HepG2 (cell line): ENCODE results near the gene OSBPL3. TPM values are rescaled to one million over a fixed set of nuclear protein-coding genes. Genes with fewer than 3 reads are reported as not detected.

Experiments used
- ATAC-seq: fragments of 200-7000 bp; cut with Tn5 transposase; 3 replicates; pipeline ENCODE4 v1.9.1; 2020; ENCODE audit warnings: mild to moderate bottlenecking, moderate library complexity
- BruUV-seq: library from RNA; stranded (reverse); fragments of 400-500 nt; replicated peaks from 2 replicates; lab custom pipeline; 2021; lab: Mats Ljungman, UMichigan
- CTCF ChIA-PET: fragments of 300-600 bp; formaldehyde crosslinking; extraction: SDS; loops from one replicate; lab custom pipeline; 2021; ENCODE audit warnings: low total read pairs, inconsistent platforms, low intra/inter-chr PET ratio; lab: Yijun Ruan, JAX
- POLR2A ChIA-PET: fragments of 350-600 bp; sonication (Branson Sonifier 250); formaldehyde crosslinking; loops from one replicate; lab custom pipeline; 2020; ENCODE audit warnings: antibody characterized with exemption, inconsistent platforms; lab: Yijun Ruan, JAX
- DNase-seq: peaks from one replicate; pipeline ENCODE4 v3.0.0-alpha.2; 2015; ENCODE audit warnings: low spot score
- FAIRE-seq: peaks from 3 replicates; lab custom pipeline; 2011; peaks lifted over from hg19 to GRCh38; lab: Jason Lieb, UNC
- H2AFZ ChIP-seq: one replicate; pipeline ENCODE4 v1.6.1; 2011; ENCODE audit warnings: low read length, inconsistent platforms
- H3K27ac ChIP-seq: fragments of 300-600 bp; 3 replicates; pipeline ENCODE4 v1.8.0; 2011; ENCODE audit warnings: mixed run types, mild to moderate bottlenecking, mixed read lengths, low read length, inconsistent platforms; ENCODE audit not compliant: insufficient read depth; ENCODE audit errors: extremely low read length
- H3K27me3 ChIP-seq, 2 experiments: fragments of 200-600 bp in 1 of 2; 2 replicates in 1 of 2; 3 replicates in 1 of 2; pipeline versions ENCODE4 v1.6.0 to v1.8.0; 2011; ENCODE audit warnings: low read length in 2 of 2, mild to moderate bottlenecking in 2 of 2, moderate library complexity in 2 of 2, inconsistent platforms in 1 of 2; ENCODE audit not compliant: insufficient read depth in 2 of 2, control insufficient read depth in 1 of 2
- H3K36me3 ChIP-seq, 2 experiments: fragments of 200-600 bp in 1 of 2; replicated peaks in 1 of 2; 2 replicates in 1 of 2; 3 replicates in 1 of 2; pipeline versions ENCODE4 v1.5.1 to v1.8.0; 2011; ENCODE audit warnings: low read length in 2 of 2, inconsistent platforms in 1 of 2; ENCODE audit not compliant: insufficient read depth in 2 of 2, control insufficient read depth in 1 of 2
- H3K4me1 ChIP-seq: 2 replicates; pipeline ENCODE4 v1.5.1; 2012; ENCODE audit warnings: low read length, inconsistent platforms; ENCODE audit not compliant: insufficient read depth
- H3K4me2 ChIP-seq: 2 replicates; pipeline ENCODE4 v1.6.0; 2011; ENCODE audit warnings: low read depth, low read length, inconsistent platforms
- H3K4me3 ChIP-seq, 3 experiments: fragments of 200-600 bp in 1 of 3; sonication (generic), shearing (Covaris generic) in 1 of 3; replicated peaks in 1 of 3; 2 replicates each; pipeline ENCODE4 v1.5.1; 2011 to 2016; ENCODE audit warnings: low read length in 3 of 3, inconsistent platforms in 2 of 3, low read depth in 2 of 3, mild to moderate bottlenecking in 2 of 3, control low read depth in 1 of 3, mixed read lengths in 1 of 3; ENCODE audit not compliant: insufficient read depth in 1 of 3
- H3K79me2 ChIP-seq: one replicate; pipeline ENCODE4 v1.6.1; 2011; ENCODE audit warnings: low read length, inconsistent platforms; ENCODE audit not compliant: insufficient read depth
- H3K9ac ChIP-seq: 2 replicates; pipeline ENCODE4 v1.6.0; 2011; ENCODE audit warnings: mild to moderate bottlenecking, low read depth, low read length, inconsistent platforms; ENCODE audit not compliant: insufficient read depth
- H3K9me3 ChIP-seq: 2 replicates; pipeline ENCODE4 v1.5.1; 2012; ENCODE audit warnings: mild to moderate bottlenecking, low read length
- H4K20me1 ChIP-seq: 2 replicates; pipeline ENCODE4 v1.6.0; 2011; ENCODE audit warnings: inconsistent platforms, mild to moderate bottlenecking, low read length, moderate library complexity; ENCODE audit not compliant: insufficient read depth
- KLF15 ChIP-seq: sonication (generic); formaldehyde crosslinking; IDR thresholded peaks from 2 replicates; pipeline ENCODE4 v1.8.1; 2023; ENCODE audit warnings: borderline replicate concordance, mild to moderate bottlenecking, inconsistent platforms, missing genetic modification reagents, mixed read lengths
- WGBS: methylation state at CpG from one replicate; pipeline ENCODE4 v1.1.6; 2017; ENCODE audit warnings: low lambda C conversion rate; 5-methylcytosine and 5-hydroxymethylcytosine counted together
- in situ Hi-C: cut with HindIII; loops from 2 replicates; pipeline ENCODE4 v1.10.0; 2017; ENCODE audit warnings: low pct_unique_long_range_greater_than_20kb; ENCODE audit not compliant: extremely low pct_ligation_motif_present
- intact Hi-C: fragments of 100-400 bp; cut with micrococcal nuclease; formaldehyde crosslinking; loops from one replicate; pipeline ENCODE4 v1.10.0; 2022; ENCODE audit not compliant: unreplicated experiment
- polyA plus RNA-seq, 8 experiments: library from polyadenylated mRNA; depleted of rRNA in 3 of 8; stranded (reverse) in 7 of 8; unstranded in 1 of 8; fragments of >200 nt; fragmentation: Illumina TruSeq in 4 of 8; extraction: Trizol in 4 of 8; gene quantifications; 2 replicates each; pipeline versions ENCODE4 v1.2.1 to v1.2.3, GENCODE V29; 2011 to 2016; ENCODE audit warnings: low read depth in 4 of 8, missing spikeins in 1 of 8, mixed read lengths in 1 of 8; ENCODE audit not compliant: insufficient read depth in 1 of 8
- total RNA-seq, 5 experiments: library from RNA; depleted of rRNA; stranded (reverse); fragments of >200 nt; fragmentation: Illumina TruSeq; extraction: Trizol; gene quantifications; 2 replicates each; pipeline ENCODE4 v1.2.3, GENCODE V29; 2016; ENCODE audit warnings: low read depth in 1 of 5
- TF ChIP-seq, protein P1 (sequence below): sonication (generic); formaldehyde crosslinking; IDR thresholded peaks from 2 replicates; pipeline ENCODE4 v1.8.0; 2022; ENCODE audit warnings: mild to moderate bottlenecking, missing genetic modification reagents, borderline replicate concordance
- TF ChIP-seq, protein P2 (sequence below): sonication (generic); formaldehyde crosslinking; IDR thresholded peaks from 2 replicates; pipeline ENCODE4 v1.5.0; 2020; ENCODE audit warnings: mild to moderate bottlenecking, low read depth, missing genetic modification reagents, borderline replicate concordance
- TF ChIP-seq, protein P3 (sequence below): sonication (generic); formaldehyde crosslinking; IDR thresholded peaks from 2 replicates; pipeline ENCODE4 v1.4.0; 2020; ENCODE audit warnings: missing genetic modification reagents
- TF ChIP-seq, protein P4 (sequence below): sonication (generic); formaldehyde crosslinking; IDR thresholded peaks from 2 replicates; pipeline ENCODE4 v1.5.1; 2020; ENCODE audit warnings: mild to moderate bottlenecking, missing genetic modification reagents, moderate library complexity

OSBPL3 gene
- total and polyA plus RNA-seq, 2 of the 13 experiments (the other 11 are each of a cell fraction or from before 2014, with no cell fraction given), result 8.8 to 28.9 TPM

DNA sequence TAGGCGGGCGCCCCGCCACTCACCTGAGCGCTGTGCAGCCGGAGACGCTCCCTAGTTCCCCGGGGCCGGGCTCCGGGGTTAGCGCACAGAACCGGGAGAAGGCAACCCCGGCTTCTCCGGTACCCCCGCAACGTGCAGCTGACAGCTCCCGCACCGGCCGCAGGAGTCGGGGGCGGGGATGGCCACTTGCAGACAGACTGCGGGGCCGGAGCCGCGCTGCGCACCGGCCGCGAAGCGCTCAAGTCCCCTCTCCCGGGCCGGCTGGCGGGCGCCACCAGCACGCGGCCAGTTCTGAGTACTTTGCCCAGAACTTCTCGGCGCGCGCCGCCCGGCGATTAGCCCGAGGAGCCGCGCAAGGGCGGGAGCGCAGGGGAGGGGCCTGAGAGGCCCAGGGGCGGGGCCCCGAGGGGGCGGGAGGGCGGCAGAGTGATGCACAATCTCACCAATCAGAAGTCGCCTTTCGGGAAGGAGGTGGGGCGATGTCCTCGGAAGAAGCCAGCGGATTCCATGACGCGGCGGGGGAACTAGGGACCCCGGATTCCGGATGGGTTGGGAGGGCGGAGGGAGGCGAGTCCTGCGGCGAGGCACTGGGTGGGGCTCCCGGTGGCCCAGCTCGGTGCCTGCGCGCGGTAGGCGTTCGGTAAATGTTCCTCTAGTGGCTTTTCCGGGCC lies at the start of gene OSBPL3 (continued):
- TF ChIP-seq, protein P1, sequence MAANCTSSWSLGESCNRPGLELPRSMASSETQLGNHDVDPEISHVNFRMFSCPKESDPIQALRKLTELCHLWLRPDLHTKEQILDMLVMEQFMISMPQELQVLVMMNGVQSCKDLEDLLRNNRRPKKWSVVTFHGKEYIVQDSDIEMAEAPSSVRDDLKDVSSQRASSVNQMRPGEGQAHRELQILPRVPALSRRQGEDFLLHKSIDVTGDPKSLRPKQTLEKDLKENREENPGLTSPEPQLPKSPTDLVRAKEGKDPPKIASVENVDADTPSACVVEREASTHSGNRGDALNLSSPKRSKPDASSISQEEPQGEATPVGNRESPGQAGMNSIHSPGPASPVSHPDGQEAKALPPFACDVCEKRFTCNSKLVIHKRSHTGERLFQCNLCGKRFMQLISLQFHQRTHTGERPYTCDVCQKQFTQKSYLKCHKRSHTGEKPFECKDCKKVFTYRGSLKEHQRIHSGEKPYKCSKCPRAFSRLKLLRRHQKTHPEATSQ (CRISPR knock-in tag), result 0 out of 2 replicates have a peak, but pooled peaks have one; percentile 15
- TF ChIP-seq, protein P2, sequence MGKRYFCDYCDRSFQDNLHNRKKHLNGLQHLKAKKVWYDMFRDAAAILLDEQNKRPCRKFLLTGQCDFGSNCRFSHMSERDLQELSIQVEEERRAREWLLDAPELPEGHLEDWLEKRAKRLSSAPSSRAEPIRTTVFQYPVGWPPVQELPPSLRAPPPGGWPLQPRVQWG (CRISPR knock-in tag), result no peak
- TF ChIP-seq, protein P3, sequence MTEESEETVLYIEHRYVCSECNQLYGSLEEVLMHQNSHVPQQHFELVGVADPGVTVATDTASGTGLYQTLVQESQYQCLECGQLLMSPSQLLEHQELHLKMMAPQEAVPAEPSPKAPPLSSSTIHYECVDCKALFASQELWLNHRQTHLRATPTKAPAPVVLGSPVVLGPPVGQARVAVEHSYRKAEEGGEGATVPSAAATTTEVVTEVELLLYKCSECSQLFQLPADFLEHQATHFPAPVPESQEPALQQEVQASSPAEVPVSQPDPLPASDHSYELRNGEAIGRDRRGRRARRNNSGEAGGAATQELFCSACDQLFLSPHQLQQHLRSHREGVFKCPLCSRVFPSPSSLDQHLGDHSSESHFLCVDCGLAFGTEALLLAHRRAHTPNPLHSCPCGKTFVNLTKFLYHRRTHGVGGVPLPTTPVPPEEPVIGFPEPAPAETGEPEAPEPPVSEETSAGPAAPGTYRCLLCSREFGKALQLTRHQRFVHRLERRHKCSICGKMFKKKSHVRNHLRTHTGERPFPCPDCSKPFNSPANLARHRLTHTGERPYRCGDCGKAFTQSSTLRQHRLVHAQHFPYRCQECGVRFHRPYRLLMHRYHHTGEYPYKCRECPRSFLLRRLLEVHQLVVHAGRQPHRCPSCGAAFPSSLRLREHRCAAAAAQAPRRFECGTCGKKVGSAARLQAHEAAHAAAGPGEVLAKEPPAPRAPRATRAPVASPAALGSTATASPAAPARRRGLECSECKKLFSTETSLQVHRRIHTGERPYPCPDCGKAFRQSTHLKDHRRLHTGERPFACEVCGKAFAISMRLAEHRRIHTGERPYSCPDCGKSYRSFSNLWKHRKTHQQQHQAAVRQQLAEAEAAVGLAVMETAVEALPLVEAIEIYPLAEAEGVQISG (CRISPR knock-in tag), result peak; percentile 63

DNA sequence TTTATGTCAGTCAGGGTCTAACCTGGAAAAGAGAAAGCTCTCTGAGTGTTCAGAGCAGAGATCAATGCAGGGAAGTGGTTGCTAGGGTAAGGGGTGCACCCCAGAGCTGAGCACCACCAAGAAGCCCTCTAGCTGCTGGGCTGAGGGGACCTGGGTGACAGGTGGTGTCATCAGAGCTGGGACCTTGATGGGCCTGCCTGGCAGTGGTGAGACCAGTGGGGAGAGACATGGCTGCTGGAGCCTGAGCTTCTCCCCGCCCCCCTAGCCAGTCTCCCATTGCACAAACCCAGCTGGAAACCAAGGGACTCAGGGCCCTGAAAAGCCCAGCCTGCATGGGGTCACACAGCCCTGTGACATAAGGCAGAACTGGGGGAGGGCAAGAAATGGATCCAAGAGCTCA lies 49.1 kb upstream of the OSBPL3 start:
- ChIA-PET CTCF (no interaction called here), POLR2A (interaction anchor here (1.0 to 1.4 kb wide), 2 partner anchors 47 to 49 kb away, joined by 3 to 5 read pairs; partner anchors contain the start of gene OSBPL3)
- Histone ChIP-seq H3K4me3 (no peak overlapping the region), H3K79me2 (no peaks in the 10 kb centered on the region), H3K4me2 (peak overlapping the region; percentile 57), H3K36me3 (no peaks in the 10 kb centered on the region), H2AFZ (no peak overlapping the region), H3K9me3 (no peaks in the 10 kb centered on the region), H3K27me3 (no peaks in the 10 kb centered on the region), H3K27ac (peak overlapping the region; percentile 14), H3K9ac (peak overlapping the region; percentile 9; the same call in 1 of the 2 replicates), H3K4me1 (peaks cover 86% of the 10 kb centered on the region), H4K20me1 (no peaks in the 10 kb centered on the region)
- intact Hi-C loops (loop anchor here (5.0 kb wide), 1 partner anchor 43 kb away; no protein-coding TSS in a partner anchor), in situ Hi-C loops (no loop called here)
- BruUV-seq, result no TSS peak
- no peak for DNase-seq
- TF ChIP-seq, protein P4, sequence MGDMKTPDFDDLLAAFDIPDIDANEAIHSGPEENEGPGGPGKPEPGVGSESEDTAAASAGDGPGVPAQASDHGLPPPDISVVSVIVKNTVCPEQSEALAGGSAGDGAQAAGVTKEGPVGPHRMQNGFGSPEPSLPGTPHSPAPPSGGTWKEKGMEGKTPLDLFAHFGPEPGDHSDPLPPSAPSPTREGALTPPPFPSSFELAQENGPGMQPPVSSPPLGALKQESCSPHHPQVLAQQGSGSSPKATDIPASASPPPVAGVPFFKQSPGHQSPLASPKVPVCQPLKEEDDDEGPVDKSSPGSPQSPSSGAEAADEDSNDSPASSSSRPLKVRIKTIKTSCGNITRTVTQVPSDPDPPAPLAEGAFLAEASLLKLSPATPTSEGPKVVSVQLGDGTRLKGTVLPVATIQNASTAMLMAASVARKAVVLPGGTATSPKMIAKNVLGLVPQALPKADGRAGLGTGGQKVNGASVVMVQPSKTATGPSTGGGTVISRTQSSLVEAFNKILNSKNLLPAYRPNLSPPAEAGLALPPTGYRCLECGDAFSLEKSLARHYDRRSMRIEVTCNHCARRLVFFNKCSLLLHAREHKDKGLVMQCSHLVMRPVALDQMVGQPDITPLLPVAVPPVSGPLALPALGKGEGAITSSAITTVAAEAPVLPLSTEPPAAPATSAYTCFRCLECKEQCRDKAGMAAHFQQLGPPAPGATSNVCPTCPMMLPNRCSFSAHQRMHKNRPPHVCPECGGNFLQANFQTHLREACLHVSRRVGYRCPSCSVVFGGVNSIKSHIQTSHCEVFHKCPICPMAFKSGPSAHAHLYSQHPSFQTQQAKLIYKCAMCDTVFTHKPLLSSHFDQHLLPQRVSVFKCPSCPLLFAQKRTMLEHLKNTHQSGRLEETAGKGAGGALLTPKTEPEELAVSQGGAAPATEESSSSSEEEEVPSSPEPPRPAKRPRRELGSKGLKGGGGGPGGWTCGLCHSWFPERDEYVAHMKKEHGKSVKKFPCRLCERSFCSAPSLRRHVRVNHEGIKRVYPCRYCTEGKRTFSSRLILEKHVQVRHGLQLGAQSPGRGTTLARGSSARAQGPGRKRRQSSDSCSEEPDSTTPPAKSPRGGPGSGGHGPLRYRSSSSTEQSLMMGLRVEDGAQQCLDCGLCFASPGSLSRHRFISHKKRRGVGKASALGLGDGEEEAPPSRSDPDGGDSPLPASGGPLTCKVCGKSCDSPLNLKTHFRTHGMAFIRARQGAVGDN (CRISPR knock-in tag), result peak; percentile 22; the same call in 1 of the 2 replicates
- TF ChIP-seq KLF15 (CRISPR knock-in tag), result no peak
- whole genome bisulfite sequencing, result no CpG with 5 or more reads among the region's 1 CpG
- ATAC-seq, result no peak
- FAIRE-seq, result no peak
